Measurements from ENCODE around the gene USP24.

DNA sequence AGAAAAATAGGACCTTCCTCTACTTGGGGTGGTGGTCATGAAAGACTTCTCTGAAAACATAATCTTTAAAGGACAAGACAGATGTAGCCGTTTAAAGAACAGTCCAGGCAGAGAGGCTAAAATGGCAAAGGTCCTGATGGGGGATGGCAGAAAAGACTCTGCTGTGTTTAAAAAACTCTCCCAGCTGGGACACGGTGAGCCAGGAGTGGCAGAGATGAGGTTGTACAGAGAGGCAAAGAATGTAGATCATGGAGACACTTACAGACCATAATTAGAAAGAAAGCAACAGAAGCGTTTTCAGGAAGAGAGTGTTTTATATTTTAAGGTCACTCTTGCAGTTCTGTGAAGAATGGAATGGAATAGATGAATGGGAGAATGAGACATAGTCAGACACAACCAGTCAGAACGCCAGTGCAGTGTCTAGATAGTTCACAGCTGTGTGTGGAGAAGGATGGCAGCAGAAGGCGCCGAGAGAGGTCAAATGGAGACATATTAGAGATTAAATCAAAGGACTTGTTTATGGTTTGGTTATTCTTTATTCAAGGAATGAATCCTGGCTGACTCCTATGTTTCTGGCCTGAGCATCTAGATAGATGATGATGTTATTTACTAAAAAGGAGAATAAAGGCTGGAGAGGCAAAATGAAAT, 47.8 kb downstream of the USP24 start:
- TF ChIP-seq POLR2A (IDR thresholded peaks at IDR 0.05; ENCODE audit: low read length) (no peak), GATA1 (IDR thresholded peaks at IDR 0.05; ENCODE audit: low read depth, low read length) (no peak)

Measured in erythroblast (primary cell).